NCI-H2107 treated with DMSO at 0.1 percent for 48 hours (cell line): Measurements from ENCODE around the gene TIAM1.
A peak's percentile ranks its signal among the peaks of the same experiment; 100 is the strongest.

Source experiments
- DNase-seq: peaks from one replicate; lab custom pipeline; 2025; ENCODE audit not compliant: unreplicated experiment; lab: John Stamatoyannopoulos, UW

Gene TIAM1

GRCh38 chr21:31354122-31354521 lies 10.1 kb upstream of the TIAM1 start:
- DNase-seq = no peak

GRCh38 chr21:31352836-31353235 lies 8.8 kb upstream of the TIAM1 start:
- DNase-seq = no peak

- DNase-seq = no peak
Measured at GRCh38 chr21:31351960-31352359, 7.9 kb upstream of the TIAM1 start.

- DNase-seq = no peak
Measured at GRCh38 chr21:31351438-31351837, 7.4 kb upstream of the TIAM1 start.

GRCh38 chr21:31349208-31349607 lies 5.1 kb upstream of the TIAM1 start:
- no peak for DNase-seq

GRCh38 chr21:31348188-31348587 lies 4.1 kb upstream of the TIAM1 start:
- DNase-seq = peak; percentile 26

GRCh38 chr21:31347435-31348032 lies 3.5 kb upstream of the TIAM1 start:
- DNase-seq = no peak

- no peak for DNase-seq
Measured at GRCh38 chr21:31346256-31346821, 2.3 kb upstream of the TIAM1 start.

GRCh38 chr21:31345136-31345535 lies 1.1 kb upstream of the TIAM1 start:
- no peak for DNase-seq

GRCh38 chr21:31343030-31343510 lies 991 bp downstream of the TIAM1 start:
- no peak for DNase-seq

GRCh38 chr21:31342348-31342747 lies 1.7 kb downstream of the TIAM1 start:
- DNase-seq = no peak

GRCh38 chr21:31340942-31341487 lies 3.0 kb downstream of the TIAM1 start:
- no peak for DNase-seq

GRCh38 chr21:31340514-31340913 lies 3.5 kb downstream of the TIAM1 start:
- DNase-seq = no peak

GRCh38 chr21:31339721-31340120 lies 4.3 kb downstream of the TIAM1 start:
- DNase-seq = no peak

GRCh38 chr21:31338908-31339368 lies 5.1 kb downstream of the TIAM1 start:
- DNase-seq = no peak

GRCh38 chr21:31337996-31338907 lies 5.8 kb downstream of the TIAM1 start:
- DNase-seq = no peak

- DNase-seq = no peak
Measured at GRCh38 chr21:31337086-31337485, 7.0 kb downstream of the TIAM1 start.

- no peak for DNase-seq
Measured at GRCh38 chr21:31336739-31337040, 7.4 kb downstream of the TIAM1 start.

- no peak for DNase-seq
Measured at GRCh38 chr21:31335957-31336738, 7.9 kb downstream of the TIAM1 start.

- peak; percentile 51 for DNase-seq
Measured at GRCh38 chr21:31334648-31335121, 9.4 kb downstream of the TIAM1 start.

- DNase-seq = no peak
Measured at GRCh38 chr21:31332525-31332924, 11.5 kb downstream of the TIAM1 start.
